Measurements from ENCODE around the gene NRXN2. TPM values are rescaled to one million over a fixed set of nuclear protein-coding genes. Genes with fewer than 3 reads are reported as not detected.
"Not testable (repeated sequence)": the region's sequence is repeated elsewhere in the genome, so short reads cannot be mapped to it uniquely, and the experiment has no call there.

NRXN2 gene
- polyA plus RNA-seq, 3 donors, result 0.07 TPM; not detected in 2

DNA sequence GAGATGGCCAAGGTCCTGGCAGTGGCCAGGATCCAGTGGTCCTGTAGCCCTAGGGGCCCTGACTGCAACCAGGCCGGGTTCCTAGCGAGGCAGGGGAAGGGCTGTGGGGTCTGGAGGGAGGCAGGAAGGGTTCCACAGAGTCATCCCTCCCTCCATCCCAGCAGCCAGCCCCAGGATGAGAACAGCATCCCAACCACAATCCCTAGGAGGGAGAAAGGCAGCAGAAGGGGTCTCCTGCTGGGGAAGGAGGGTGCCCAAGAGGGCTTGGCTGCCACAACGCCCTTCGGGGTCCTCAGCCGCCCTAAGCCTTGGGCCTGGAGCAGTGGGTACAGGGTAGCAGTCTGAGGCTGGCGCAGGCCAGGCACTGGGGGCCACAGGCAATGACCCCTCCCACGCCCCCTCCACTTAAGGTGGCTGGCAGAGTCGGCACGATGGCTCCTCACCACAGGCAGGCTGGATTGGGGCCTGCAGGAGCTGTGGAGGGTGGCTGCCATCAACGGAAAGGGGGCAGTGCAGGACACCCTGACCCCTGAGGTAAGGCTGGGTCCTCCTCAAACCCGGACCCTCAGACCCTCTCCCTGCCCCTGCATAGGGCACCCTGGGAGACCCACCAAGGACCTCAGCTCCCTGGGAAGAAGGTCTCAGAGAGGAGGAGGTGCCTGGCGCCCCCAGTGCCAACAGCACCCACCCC lies 124.7 kb downstream of the NRXN2 start:
- H3K9me3 ChIP-seq (replicated peaks in 1 of 2; ENCODE audit: control insufficient read depth in 1 of 2, insufficient read depth in 1 of 2, low read length in 2 of 2), result no peaks in the 10 kb centered on the region
- H3K4me1 ChIP-seq (ENCODE audit: control insufficient read depth in 1 of 2, insufficient read depth in 2 of 2, low read length in 2 of 2), result no peaks in the 10 kb centered on the region
- no peak overlapping the region for H3K4me3 ChIP-seq (replicated peaks in 1 of 3; ENCODE audit: low read depth in 2 of 3, low read length in 3 of 3)
- no peak overlapping the region for H3K4me3 Mint-ChIP-seq
- intact Hi-C loops (cut with micrococcal nuclease), result no loop called here
- no peaks in the 10 kb centered on the region for H3K4me1 Mint-ChIP-seq
- H3K9ac ChIP-seq (ENCODE audit: insufficient read depth, low read length, poor library complexity, severe bottlenecking), result no peak overlapping the region
- H3K36me3 ChIP-seq (replicated peaks in 1 of 2; ENCODE audit: control insufficient read depth in 1 of 2, insufficient read depth in 2 of 2, low read length in 2 of 2), result no peaks in the 10 kb centered on the region
- H3K9me3 Mint-ChIP-seq, result peaks cover 0 to 3% (median 0%) of the 10 kb centered on the region in 7 donors
- H3K36me3 Mint-ChIP-seq, result no peaks in the 10 kb centered on the region
- no peak overlapping the region for H3K4me2 ChIP-seq (replicated peaks; ENCODE audit: extremely low read depth, low read length, poor library complexity, severe bottlenecking)
- 100% methylated on average over 3 of the region's 12 CpGs for WGBS (ENCODE audit: insufficient coverage)
- no peak overlapping the region for H2AFZ ChIP-seq (ENCODE audit: insufficient read depth, low read depth, low read length, poor library complexity, severe bottlenecking)
- no peak overlapping the region for H3K27ac ChIP-seq (ENCODE audit: low read depth in 1 of 2, low read length in 2 of 2)
- DNase-seq, result no peak
- no peaks in the 10 kb centered on the region for H3K27me3 ChIP-seq (ENCODE audit: control insufficient read depth in 2 of 2, insufficient read depth in 2 of 2, low read length in 2 of 2)
- H4K20me1 ChIP-seq (ENCODE audit: insufficient read depth, low read length), result no peaks in the 10 kb centered on the region
- H3K27ac Mint-ChIP-seq, result no peak overlapping the region
- H3K27me3 Mint-ChIP-seq (ENCODE audit: low read depth in 3 of 3), result peaks cover 0 to 4% (median 1%) of the 10 kb centered on the region in 3 donors
- H3K79me2 ChIP-seq (ENCODE audit: insufficient read depth, low read length), result no peaks in the 10 kb centered on the region
- TF ChIP-seq, protein P1, sequence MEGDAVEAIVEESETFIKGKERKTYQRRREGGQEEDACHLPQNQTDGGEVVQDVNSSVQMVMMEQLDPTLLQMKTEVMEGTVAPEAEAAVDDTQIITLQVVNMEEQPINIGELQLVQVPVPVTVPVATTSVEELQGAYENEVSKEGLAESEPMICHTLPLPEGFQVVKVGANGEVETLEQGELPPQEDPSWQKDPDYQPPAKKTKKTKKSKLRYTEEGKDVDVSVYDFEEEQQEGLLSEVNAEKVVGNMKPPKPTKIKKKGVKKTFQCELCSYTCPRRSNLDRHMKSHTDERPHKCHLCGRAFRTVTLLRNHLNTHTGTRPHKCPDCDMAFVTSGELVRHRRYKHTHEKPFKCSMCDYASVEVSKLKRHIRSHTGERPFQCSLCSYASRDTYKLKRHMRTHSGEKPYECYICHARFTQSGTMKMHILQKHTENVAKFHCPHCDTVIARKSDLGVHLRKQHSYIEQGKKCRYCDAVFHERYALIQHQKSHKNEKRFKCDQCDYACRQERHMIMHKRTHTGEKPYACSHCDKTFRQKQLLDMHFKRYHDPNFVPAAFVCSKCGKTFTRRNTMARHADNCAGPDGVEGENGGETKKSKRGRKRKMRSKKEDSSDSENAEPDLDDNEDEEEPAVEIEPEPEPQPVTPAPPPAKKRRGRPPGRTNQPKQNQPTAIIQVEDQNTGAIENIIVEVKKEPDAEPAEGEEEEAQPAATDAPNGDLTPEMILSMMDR (IDR thresholded peaks at IDR 0.05), result no peak

DNA sequence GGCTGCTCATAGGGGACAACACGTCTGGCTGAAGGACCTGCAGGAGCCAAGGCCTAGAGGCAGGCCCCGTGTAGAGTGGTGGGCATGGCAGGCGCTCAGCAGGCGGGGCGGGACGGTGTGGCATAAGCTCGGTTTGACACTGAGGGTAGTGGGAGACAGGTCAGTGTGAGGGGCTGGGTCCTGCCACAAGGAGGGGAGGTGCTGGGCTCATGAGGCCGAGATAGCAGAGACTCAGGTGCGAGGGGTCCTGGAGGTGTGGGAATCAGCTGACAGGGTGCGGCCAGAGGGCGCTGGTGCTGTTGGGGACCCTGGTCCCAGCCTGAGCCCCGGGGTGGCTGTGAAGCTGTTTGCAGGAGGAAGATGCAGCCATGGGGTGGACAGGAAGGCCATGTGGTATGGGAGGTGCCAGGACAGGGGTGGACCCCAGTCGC lies 125.3 kb downstream of the NRXN2 start:
- Histone ChIP-seq H4K20me1 (ENCODE audit: insufficient read depth, low read length) (no peaks in the 10 kb centered on the region), H3K9ac (ENCODE audit: insufficient read depth, low read length, poor library complexity, severe bottlenecking) (no peak overlapping the region), H3K9me3 (replicated peaks in 1 of 2; ENCODE audit: control insufficient read depth in 1 of 2, insufficient read depth in 1 of 2, low read length in 2 of 2) (no peaks in the 10 kb centered on the region), H3K4me2 (replicated peaks; ENCODE audit: extremely low read depth, low read length, poor library complexity, severe bottlenecking) (no peak overlapping the region), H2AFZ (ENCODE audit: insufficient read depth, low read depth, low read length, poor library complexity, severe bottlenecking) (no peak overlapping the region), H3K36me3 (replicated peaks in 1 of 2; ENCODE audit: control insufficient read depth in 1 of 2, insufficient read depth in 2 of 2, low read length in 2 of 2) (no peaks in the 10 kb centered on the region), H3K4me3 (replicated peaks in 1 of 3; ENCODE audit: low read depth in 2 of 3, low read length in 3 of 3) (no peak overlapping the region), H3K4me1 (ENCODE audit: control insufficient read depth in 1 of 2, insufficient read depth in 2 of 2, low read length in 2 of 2) (no peaks in the 10 kb centered on the region), H3K27ac (ENCODE audit: low read depth in 1 of 2, low read length in 2 of 2) (no peak overlapping the region), H3K79me2 (ENCODE audit: insufficient read depth, low read length) (no peaks in the 10 kb centered on the region), H3K27me3 (ENCODE audit: control insufficient read depth in 2 of 2, insufficient read depth in 2 of 2, low read length in 2 of 2) (no peaks in the 10 kb centered on the region)
- H3K27ac Mint-ChIP-seq, result no peak overlapping the region
- 93% methylated on average over 11 of the region's 13 CpGs for WGBS (ENCODE audit: insufficient coverage)
- peaks cover 0 to 4% (median 1%) of the 10 kb centered on the region in 3 donors for H3K27me3 Mint-ChIP-seq (ENCODE audit: low read depth in 3 of 3)
- intact Hi-C loops (cut with micrococcal nuclease), result no loop called here
- peaks cover 0 to 3% (median 0%) of the 10 kb centered on the region in 7 donors for H3K9me3 Mint-ChIP-seq
- H3K4me1 Mint-ChIP-seq, result no peaks in the 10 kb centered on the region
- TF ChIP-seq, protein P1 (IDR thresholded peaks at IDR 0.05), result no peak
- H3K4me3 Mint-ChIP-seq, result no peak overlapping the region
- no peak for DNase-seq
- H3K36me3 Mint-ChIP-seq, result no peaks in the 10 kb centered on the region

DNA sequence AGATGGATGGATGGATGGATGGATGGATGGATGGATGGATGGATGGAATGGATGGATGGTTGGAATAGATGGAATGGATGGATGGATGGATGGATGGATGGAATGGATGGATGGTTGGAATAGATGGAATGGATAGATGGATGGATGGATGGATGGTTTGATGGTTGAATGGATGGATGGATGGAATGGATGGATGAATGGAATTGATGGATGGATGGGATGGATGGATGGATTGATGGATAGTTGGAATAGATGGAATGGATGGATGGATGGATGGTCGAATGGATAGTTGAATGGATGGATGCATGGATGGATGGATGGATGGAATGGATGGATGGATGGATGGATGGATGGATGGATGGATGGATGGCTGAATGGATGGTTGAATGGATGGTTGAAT lies 127.1 kb downstream of the NRXN2 start:
- H3K4me1 Mint-ChIP-seq; H3K79me2 ChIP-seq (ENCODE audit: insufficient read depth, low read length); H3K9ac ChIP-seq (ENCODE audit: insufficient read depth, low read length, poor library complexity, severe bottlenecking); H3K4me2 ChIP-seq (replicated peaks; ENCODE audit: extremely low read depth, low read length, poor library complexity, severe bottlenecking); H3K27ac ChIP-seq (ENCODE audit: low read depth in 1 of 2, low read length in 2 of 2); H4K20me1 ChIP-seq (ENCODE audit: insufficient read depth, low read length); H3K27me3 Mint-ChIP-seq (ENCODE audit: low read depth in 3 of 3); H3K4me3 Mint-ChIP-seq; H3K9me3 Mint-ChIP-seq; DNase-seq; H3K27me3 ChIP-seq (ENCODE audit: control insufficient read depth in 2 of 2, insufficient read depth in 2 of 2, low read length in 2 of 2); H3K9me3 ChIP-seq (replicated peaks in 1 of 2; ENCODE audit: control insufficient read depth in 1 of 2, insufficient read depth in 1 of 2, low read length in 2 of 2); H3K4me3 ChIP-seq (replicated peaks in 1 of 3; ENCODE audit: low read depth in 2 of 3, low read length in 3 of 3); intact Hi-C loops (cut with micrococcal nuclease); H3K27ac Mint-ChIP-seq; H3K36me3 Mint-ChIP-seq; H2AFZ ChIP-seq (ENCODE audit: insufficient read depth, low read depth, low read length, poor library complexity, severe bottlenecking); H3K36me3 ChIP-seq (replicated peaks in 1 of 2; ENCODE audit: control insufficient read depth in 1 of 2, insufficient read depth in 2 of 2, low read length in 2 of 2); H3K4me1 ChIP-seq (ENCODE audit: control insufficient read depth in 1 of 2, insufficient read depth in 2 of 2, low read length in 2 of 2): not testable (repeated sequence)
- WGBS (ENCODE audit: insufficient coverage), result 83% methylated on average over 1 of the region's 1 CpG
